Measurements from ENCODE around the gene PCDHA13. TPM values are rescaled to one million over a fixed set of nuclear protein-coding genes. Genes with fewer than 3 reads are reported as not detected.

Gene PCDHA13
- total RNA-seq, 1 experiment from 2014 or later: 1.0 TPM

DNA sequence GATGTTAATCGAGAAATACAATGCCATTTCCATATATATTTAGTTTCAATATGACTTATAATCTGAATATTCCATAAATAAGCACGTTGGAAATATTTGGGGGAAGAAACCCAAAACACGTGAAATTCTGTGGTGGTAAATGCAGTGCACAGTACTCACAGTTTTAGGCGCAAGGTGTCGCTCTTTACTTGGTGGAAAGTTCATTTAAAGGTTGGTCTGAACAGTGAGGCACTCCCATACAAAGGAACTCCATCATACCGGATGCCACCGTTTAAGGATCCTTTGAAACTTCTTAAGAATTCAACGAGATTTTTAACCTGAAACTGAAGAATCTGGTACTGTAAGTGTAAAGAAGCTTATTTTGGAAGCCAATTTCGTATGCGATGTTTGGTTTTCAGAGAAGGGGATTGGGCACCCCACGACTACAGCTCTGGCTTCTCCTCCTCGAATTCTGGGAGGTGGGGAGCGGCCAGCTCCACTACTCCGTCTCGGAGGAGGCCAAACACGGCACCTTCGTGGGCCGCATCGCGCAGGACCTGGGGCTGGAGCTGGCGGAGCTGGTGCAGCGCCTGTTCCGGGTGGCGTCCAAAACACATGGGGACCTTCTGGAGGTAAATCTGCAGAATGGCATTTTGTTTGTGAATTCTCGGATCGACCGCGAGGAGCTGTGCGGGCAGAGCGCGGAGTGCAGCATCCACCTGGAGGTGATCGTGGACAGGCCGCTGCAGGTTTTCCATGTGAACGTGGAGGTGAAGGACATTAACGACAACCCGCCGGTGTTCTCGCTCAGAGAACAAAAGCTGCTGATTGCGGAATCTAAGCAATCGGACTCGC lies 13.0 kb upstream of the PCDHA13 start, which contains the start of gene PCDHA11:
TSS of gene PCDHA11 (plus strand) at position 237 of the 834 bp plus-strand sequence. CDS start at position 384, 147 bp downstream.
- H3K36me3 ChIP-seq (ENCODE audit: control insufficient read depth, insufficient read depth, low read length): no peaks in the 10 kb centered on the region
- H3K4me1 ChIP-seq (ENCODE audit: control insufficient read depth, insufficient read depth, low read length): no peaks in the 10 kb centered on the region
- no peaks in the 10 kb centered on the region for H3K9me3 ChIP-seq (ENCODE audit: control insufficient read depth, insufficient read depth, low read depth, low read length)
- ChIA-PET POLR2A (interaction anchor here (0.6 to 0.7 kb wide), 2 partner anchors 10 to 182 kb away, joined by 3 to 4 read pairs; partner anchors contain the start of gene PCDHB1), CTCF (interaction anchor here (1.0 kb wide), 1 partner anchor 171 kb away, joined by 4 read pairs; no protein-coding TSS in a partner anchor)
- no peaks in the 10 kb centered on the region for H3K27me3 ChIP-seq (ENCODE audit: control insufficient read depth, insufficient read depth, low read length)
- no TSS peak for BruUV-seq (replicated peaks)
- H3K4me3 ChIP-seq (ENCODE audit: low read depth in 2 of 2, low read length in 2 of 2): no peak within 1 kb of the TSS
- peak; percentile 33 for TF ChIP-seq CTCF (IDR thresholded peaks at IDR 0.05)
- TF ChIP-seq SIN3A (IDR thresholded peaks at IDR 0.05; ENCODE audit: borderline replicate concordance, insufficient read depth, low read depth, low read length): no peak
- DNase-seq (ENCODE audit: low read depth, low spot score) (no peak), ATAC-seq (no peak)
- in situ Hi-C loops (cut with HindIII; ENCODE audit: low pct_unique_long_range_greater_than_20kb, low sequenced_read_pairs) (no loop called here), intact Hi-C loops (cut with micrococcal nuclease; ENCODE audit: unreplicated experiment) (no loop called here)
- H3K27ac ChIP-seq (ENCODE audit: low read length): no peak within 1 kb of the TSS

DNA sequence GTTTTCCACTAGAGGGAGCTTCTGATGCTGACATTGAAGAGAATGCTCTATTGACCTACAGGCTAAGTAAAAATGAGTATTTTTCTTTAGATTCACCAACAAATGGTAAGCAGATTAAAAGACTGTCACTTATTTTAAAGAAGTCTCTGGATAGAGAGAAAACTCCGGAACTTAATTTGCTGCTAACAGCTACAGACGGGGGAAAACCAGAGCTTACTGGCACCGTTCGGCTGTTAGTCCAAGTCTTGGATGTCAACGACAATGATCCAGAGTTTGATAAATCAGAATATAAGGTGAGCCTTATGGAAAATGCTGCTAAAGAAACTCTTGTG lies 12.4 kb upstream of the PCDHA13 start:
- peak; percentile 2; the same call in 1 of the 2 replicates for TF ChIP-seq CTCF (IDR thresholded peaks at IDR 0.05)
- TF ChIP-seq TCF7L2 (IDR thresholded peaks at IDR 0.05; ENCODE audit: low read depth, low read length): no peak
- TF ChIP-seq POLR2AphosphoS5 (IDR thresholded peaks at IDR 0.05; ENCODE audit: low read depth, low read length): no peak
- TF ChIP-seq REST (IDR thresholded peaks at IDR 0.05; ENCODE audit: insufficient read depth in 1 of 2, low read depth in 2 of 2, low read length in 1 of 2): no peak
- no TSS peak for BruUV-seq (replicated peaks)
- intact Hi-C loops (cut with micrococcal nuclease; ENCODE audit: unreplicated experiment) (no loop called here), in situ Hi-C loops (cut with HindIII; ENCODE audit: low pct_unique_long_range_greater_than_20kb, low sequenced_read_pairs) (no loop called here)
- ChIA-PET POLR2A (interaction anchor here (0.7 kb wide), 1 partner anchor 182 kb away, joined by 4 read pairs; the partner anchor contains the start of gene PCDHB1), CTCF (interaction anchor here (0.6 to 1.0 kb wide), 2 partner anchors 170 to 172 kb away, joined by 3 to 4 read pairs; no protein-coding TSS in a partner anchor)
- Histone ChIP-seq H3K4me3 (ENCODE audit: low read depth in 2 of 2, low read length in 2 of 2) (no peak overlapping the region), H3K4me1 (ENCODE audit: control insufficient read depth, insufficient read depth, low read length) (no peaks in the 10 kb centered on the region), H3K36me3 (ENCODE audit: control insufficient read depth, insufficient read depth, low read length) (no peaks in the 10 kb centered on the region), H3K9me3 (ENCODE audit: control insufficient read depth, insufficient read depth, low read depth, low read length) (no peaks in the 10 kb centered on the region), H3K27me3 (ENCODE audit: control insufficient read depth, insufficient read depth, low read length) (no peaks in the 10 kb centered on the region), H3K27ac (ENCODE audit: low read length) (no peak overlapping the region)
- DNase-seq (ENCODE audit: low read depth, low spot score) (no peak), ATAC-seq (no peak)
